ENCODE data around the gene RNF144A.

DNA sequence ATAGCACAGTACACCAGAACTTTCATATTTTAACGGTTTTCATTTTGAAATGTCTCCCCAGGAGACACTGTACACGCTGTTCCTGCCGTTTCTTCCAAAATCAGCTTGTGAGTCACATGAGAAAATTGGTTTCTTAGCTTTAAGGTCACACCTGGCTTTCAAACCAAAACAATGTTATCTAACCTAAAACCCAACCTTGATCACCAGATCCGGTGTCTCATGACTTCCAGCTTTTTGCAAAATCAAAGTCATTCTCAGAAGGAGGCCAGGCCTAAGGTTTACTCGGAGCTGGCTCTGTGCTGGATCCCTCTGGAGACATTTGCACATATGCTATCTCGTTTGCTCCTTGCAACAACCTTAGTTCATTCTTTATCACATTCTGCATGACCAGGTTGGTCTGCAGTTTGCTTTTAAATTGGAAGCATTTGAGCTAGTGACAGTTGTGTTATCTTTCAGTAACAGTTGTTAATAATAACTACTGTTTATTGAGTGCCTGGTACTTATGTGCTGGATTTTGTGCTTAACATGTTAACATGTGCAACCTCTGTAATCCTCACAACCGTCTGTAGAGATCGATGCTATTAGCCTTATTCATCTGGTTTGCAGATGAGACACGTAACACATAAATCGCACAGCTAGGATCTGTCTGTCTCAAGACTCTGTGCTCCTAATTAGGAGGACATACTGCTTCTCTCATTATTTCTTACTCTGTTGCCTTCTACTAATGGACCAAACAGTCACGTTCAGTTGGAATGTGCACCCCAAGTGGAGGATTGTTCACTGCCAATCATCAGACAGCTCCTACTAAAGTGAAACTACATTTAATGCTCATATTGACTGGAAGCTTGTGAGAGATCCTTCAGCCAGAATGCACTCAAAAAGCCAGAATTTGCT is 105.5 kb downstream of the RNF144A start:
- no peak for TF ChIP-seq CTCF (conservative IDR thresholded peaks at IDR 0.05; ENCODE audit: low read depth, low read length)
- no peak for TF ChIP-seq EZH2 (IDR thresholded peaks at IDR 0.05; ENCODE audit: low read length, unreplicated experiment)
- no peak for TF ChIP-seq EZH2phosphoT487 (IDR thresholded peaks at IDR 0.05; ENCODE audit: borderline replicate concordance, low read length)
